ENCODE data around the gene ELF4. TPM values are rescaled to one million over a fixed set of nuclear protein-coding genes. Genes with fewer than 3 reads are reported as not detected.

Gene ELF4
- total and polyA plus RNA-seq, 9 of the 15 experiments (the other 6 are each of a cell fraction or from before 2014, with no cell fraction given) = 5.9 to 55.8 (median 25.2) TPM

- TF ChIP-seq DIDO1 (tag; IDR thresholded peaks at IDR 0.05; ENCODE audit: low read depth) (no peak), RBM14 (IDR thresholded peaks at IDR 0.05; ENCODE audit: borderline replicate concordance, insufficient read depth, low read depth, low read length) (0 out of 2 replicates have a peak, but pooled peaks have one; percentile 75), MAZ (CRISPR knock-in tag; conservative IDR thresholded peaks at IDR 0.05 in 1 of 2, IDR thresholded peaks at IDR 0.05 in 1 of 2) (peak; percentile 52 to 77; a peak in 2 of 4 replicates), IRF2 (CRISPR knock-in tag; IDR thresholded peaks at IDR 0.05) (no peak), KDM5B (IDR thresholded peaks at IDR 0.05; ENCODE audit: insufficient replicate concordance, low read depth, low read length) (peak; percentile 45), POLR2AphosphoS5 (IDR thresholded peaks at IDR 0.05; ENCODE audit: control insufficient read depth, insufficient read depth, low read depth, low read length) (0 out of 2 replicates have a peak, but pooled peaks have one; percentile 42), ZBTB8A (IDR thresholded peaks at IDR 0.05; ENCODE audit: partially characterized antibody) (no peak), DACH1 (IDR thresholded peaks at IDR 0.05; ENCODE audit: partially characterized antibody) (no peak), SUPT5H (IDR thresholded peaks at IDR 0.05) (peak; percentile 63; the same call in 1 of the 2 replicates)
- TF ChIP-seq, protein P1, sequence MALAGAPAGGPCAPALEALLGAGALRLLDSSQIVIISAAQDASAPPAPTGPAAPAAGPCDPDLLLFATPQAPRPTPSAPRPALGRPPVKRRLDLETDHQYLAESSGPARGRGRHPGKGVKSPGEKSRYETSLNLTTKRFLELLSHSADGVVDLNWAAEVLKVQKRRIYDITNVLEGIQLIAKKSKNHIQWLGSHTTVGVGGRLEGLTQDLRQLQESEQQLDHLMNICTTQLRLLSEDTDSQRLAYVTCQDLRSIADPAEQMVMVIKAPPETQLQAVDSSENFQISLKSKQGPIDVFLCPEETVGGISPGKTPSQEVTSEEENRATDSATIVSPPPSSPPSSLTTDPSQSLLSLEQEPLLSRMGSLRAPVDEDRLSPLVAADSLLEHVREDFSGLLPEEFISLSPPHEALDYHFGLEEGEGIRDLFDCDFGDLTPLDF (CRISPR knock-in tag; IDR thresholded peaks at IDR 0.05) = peak; percentile 49; the same call in 1 of the 2 replicates
- TF ChIP-seq, protein P2, sequence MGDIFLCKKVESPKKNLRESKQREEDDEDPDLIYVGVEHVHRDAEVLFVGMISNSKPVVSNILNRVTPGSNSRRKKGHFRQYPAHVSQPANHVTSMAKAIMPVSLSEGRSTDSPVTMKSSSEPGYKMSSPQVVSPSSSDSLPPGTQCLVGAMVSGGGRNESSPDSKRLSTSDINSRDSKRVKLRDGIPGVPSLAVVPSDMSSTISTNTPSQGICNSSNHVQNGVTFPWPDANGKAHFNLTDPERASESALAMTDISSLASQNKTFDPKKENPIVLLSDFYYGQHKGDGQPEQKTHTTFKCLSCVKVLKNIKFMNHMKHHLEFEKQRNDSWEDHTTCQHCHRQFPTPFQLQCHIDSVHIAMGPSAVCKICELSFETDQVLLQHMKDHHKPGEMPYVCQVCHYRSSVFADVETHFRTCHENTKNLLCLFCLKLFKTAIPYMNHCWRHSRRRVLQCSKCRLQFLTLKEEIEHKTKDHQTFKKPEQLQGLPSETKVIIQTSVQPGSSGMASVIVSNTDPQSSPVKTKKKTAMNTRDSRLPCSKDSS (IDR thresholded peaks at IDR 0.05; ENCODE audit: low read depth, partially characterized antibody) = no peak
- TF ChIP-seq, protein P3, sequence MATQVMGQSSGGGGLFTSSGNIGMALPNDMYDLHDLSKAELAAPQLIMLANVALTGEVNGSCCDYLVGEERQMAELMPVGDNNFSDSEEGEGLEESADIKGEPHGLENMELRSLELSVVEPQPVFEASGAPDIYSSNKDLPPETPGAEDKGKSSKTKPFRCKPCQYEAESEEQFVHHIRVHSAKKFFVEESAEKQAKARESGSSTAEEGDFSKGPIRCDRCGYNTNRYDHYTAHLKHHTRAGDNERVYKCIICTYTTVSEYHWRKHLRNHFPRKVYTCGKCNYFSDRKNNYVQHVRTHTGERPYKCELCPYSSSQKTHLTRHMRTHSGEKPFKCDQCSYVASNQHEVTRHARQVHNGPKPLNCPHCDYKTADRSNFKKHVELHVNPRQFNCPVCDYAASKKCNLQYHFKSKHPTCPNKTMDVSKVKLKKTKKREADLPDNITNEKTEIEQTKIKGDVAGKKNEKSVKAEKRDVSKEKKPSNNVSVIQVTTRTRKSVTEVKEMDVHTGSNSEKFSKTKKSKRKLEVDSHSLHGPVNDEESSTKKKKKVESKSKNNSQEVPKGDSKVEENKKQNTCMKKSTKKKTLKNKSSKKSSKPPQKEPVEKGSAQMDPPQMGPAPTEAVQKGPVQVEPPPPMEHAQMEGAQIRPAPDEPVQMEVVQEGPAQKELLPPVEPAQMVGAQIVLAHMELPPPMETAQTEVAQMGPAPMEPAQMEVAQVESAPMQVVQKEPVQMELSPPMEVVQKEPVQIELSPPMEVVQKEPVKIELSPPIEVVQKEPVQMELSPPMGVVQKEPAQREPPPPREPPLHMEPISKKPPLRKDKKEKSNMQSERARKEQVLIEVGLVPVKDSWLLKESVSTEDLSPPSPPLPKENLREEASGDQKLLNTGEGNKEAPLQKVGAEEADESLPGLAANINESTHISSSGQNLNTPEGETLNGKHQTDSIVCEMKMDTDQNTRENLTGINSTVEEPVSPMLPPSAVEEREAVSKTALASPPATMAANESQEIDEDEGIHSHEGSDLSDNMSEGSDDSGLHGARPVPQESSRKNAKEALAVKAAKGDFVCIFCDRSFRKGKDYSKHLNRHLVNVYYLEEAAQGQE (IDR thresholded peaks at IDR 0.05; ENCODE audit: borderline replicate concordance) = peak; percentile 36; the same call in 1 of the 2 replicates
- TF ChIP-seq, protein P3 (CRISPR knock-in tag; IDR thresholded peaks at IDR 0.05; ENCODE audit: low read depth) = peak; percentile 59; the same call in 1 of the 2 replicates
Observed at GRCh38 chrX:130120746-130121504, 10.6 kb upstream of the ELF4 start (continued).

Measured in K562 (cell line).